SK-N-SH (cell line): ENCODE measurements around the gene WDR27. TPM values are rescaled to one million over a fixed set of nuclear protein-coding genes. Genes with fewer than 3 reads are reported as not detected.

Experiments
- CTCF ChIA-PET: fragments of 300-600, 350-600 bp; formaldehyde crosslinking; extraction: SDS; loops from one replicate; lab custom pipeline; 2021; lab: Yijun Ruan, JAX
- POLR2A ChIA-PET: fragments of 350-600 bp; sonication (Branson Sonifier 250); formaldehyde crosslinking; extraction: SDS; loops from one replicate; lab custom pipeline; 2020; ENCODE audit warnings: antibody characterized with exemption, inconsistent platforms; lab: Yijun Ruan, JAX
- DNase-seq: peaks from one replicate; pipeline ENCODE4 v3.0.0; 2012
- H2AFZ ChIP-seq: fragments of 200-600 bp; sonication (generic); 2 replicates; pipeline ENCODE4 v1.8.1; 2016; ENCODE audit warnings: antibody characterized with exemption, mild to moderate bottlenecking, low read depth
- H3F3A ChIP-seq: fragments of 200-600 bp; sonication (generic); replicated peaks from 2 replicates; pipeline ENCODE3; 2016; ENCODE audit warnings: antibody characterized with exemption, mild to moderate bottlenecking; ENCODE audit not compliant: insufficient read depth
- H3K27ac ChIP-seq, 2 experiments: fragments of 200-500 bp in 1 of 2; fragments of 200-600 bp in 1 of 2; sonication (Bioruptor generic) in 1 of 2; sonication (generic), shearing (Covaris generic) in 1 of 2; 2 replicates each; pipeline versions ENCODE4 v1.5.1 to v1.6.1; 2014 to 2016; ENCODE audit warnings: low read depth in 2 of 2, inconsistent platforms in 1 of 2, low read length in 1 of 2, mild to moderate bottlenecking in 1 of 2, mixed read lengths in 1 of 2
- H3K27me3 ChIP-seq: fragments of 200-600 bp; sonication (generic), shearing (Covaris generic); 2 replicates; pipeline ENCODE4 v1.6.1; 2016; ENCODE audit warnings: mixed run types; ENCODE audit not compliant: insufficient read depth
- H3K36me3 ChIP-seq, 2 experiments: fragments of 200-500 bp in 1 of 2; fragments of 200-600 bp in 1 of 2; sonication (Bioruptor generic) in 1 of 2; sonication (generic) in 1 of 2; replicated peaks in 1 of 2; 2 replicates each; pipeline versions ENCODE3 to v1.5.1; 2014 to 2016; ENCODE audit warnings: low read length in 1 of 2, mild to moderate bottlenecking in 1 of 2; ENCODE audit not compliant: insufficient read depth in 2 of 2, control insufficient read depth in 1 of 2
- H3K4me1 ChIP-seq, 2 experiments: fragments of 200-500 bp in 1 of 2; fragments of 200-600 bp in 1 of 2; sonication (Bioruptor generic) in 1 of 2; sonication (generic), shearing (Covaris generic) in 1 of 2; 2 replicates each; pipeline versions ENCODE4 v1.5.1 to v1.6.1; 2014 to 2016; ENCODE audit warnings: low read depth in 1 of 2, low read length in 1 of 2, mixed run types in 1 of 2; ENCODE audit not compliant: insufficient read depth in 2 of 2, control insufficient read depth in 1 of 2
- H3K4me2 ChIP-seq: fragments of 200-600 bp; sonication (generic), shearing (Covaris generic); 2 replicates; pipeline ENCODE4 v1.6.1; 2017; ENCODE audit warnings: mixed run types
- H3K4me3 ChIP-seq, 2 experiments: fragments of 200-500 bp in 1 of 2; fragments of 200-600 bp in 1 of 2; sonication (Bioruptor generic) in 1 of 2; sonication (generic), shearing (Covaris generic) in 1 of 2; 2 replicates each; pipeline versions ENCODE4 v1.5.1 to v1.8.1; 2014 to 2016; ENCODE audit warnings: low read depth in 2 of 2, inconsistent platforms in 1 of 2, low read length in 1 of 2, mild to moderate bottlenecking in 1 of 2, mixed read lengths in 1 of 2, moderate library complexity in 1 of 2
- H3K79me2 ChIP-seq: fragments of 200-600 bp; sonication (generic); 2 replicates; pipeline ENCODE4 v1.8.1; 2017; ENCODE audit warnings: mild to moderate bottlenecking; ENCODE audit not compliant: insufficient read depth
- H3K9ac ChIP-seq: fragments of 200-600 bp; sonication (generic); 2 replicates; pipeline ENCODE4 v1.6.1; 2017; ENCODE audit warnings: mixed run types
- H3K9me2 ChIP-seq: fragments of 200-600 bp; sonication (generic); 2 replicates; pipeline ENCODE4 v1.6.1; 2017; ENCODE audit warnings: mixed run types
- H3K9me3 ChIP-seq: fragments of 200-600 bp; sonication (generic); 2 replicates; pipeline ENCODE4 v1.6.1; 2017; ENCODE audit warnings: mixed run types, mild to moderate bottlenecking, moderate library complexity
- H4K20me1 ChIP-seq: fragments of 200-600 bp; sonication (generic); 2 replicates; pipeline ENCODE4 v1.6.1; 2017; ENCODE audit warnings: mild to moderate bottlenecking, mixed run types; ENCODE audit not compliant: insufficient read depth
- CHD2 ChIP-seq: fragments of 150-350 bp; IDR thresholded peaks from 2 replicates; pipeline ENCODE4 v1.6.1; 2018; ENCODE audit warnings: low read length; ENCODE audit not compliant: partially characterized antibody
- CTCF ChIP-seq: fragments of 200-600 bp; sonication (generic); IDR thresholded peaks from 2 replicates; pipeline ENCODE4 v1.6.1; 2017; ENCODE audit warnings: antibody characterized with exemption, mild to moderate bottlenecking, moderate library complexity
- ELF1 ChIP-seq: IDR thresholded peaks from 2 replicates; pipeline ENCODE4 v1.4.0; 2012
- EP300 ChIP-seq, 2 experiments: IDR thresholded peaks; 2 replicates each; pipeline versions ENCODE4 v1.4.0 to v1.6.1; 2012; ENCODE audit warnings: borderline replicate concordance in 1 of 2, low read depth in 1 of 2, low read length in 1 of 2
- EZH2phosphoT487 ChIP-seq: fragments of 200-600 bp; sonication (generic); IDR thresholded peaks from 2 replicates; pipeline ENCODE4 v1.6.1; 2017; ENCODE audit warnings: low read depth, mixed run types, mild to moderate bottlenecking, antibody characterized with exemption, moderate library complexity, borderline replicate concordance
- FOSL2 ChIP-seq: IDR thresholded peaks from 2 replicates; pipeline ENCODE4 v1.4.0; 2012; ENCODE audit warnings: low read depth, mild to moderate bottlenecking, moderate library complexity, borderline replicate concordance
- GABPA ChIP-seq: IDR thresholded peaks from 2 replicates; pipeline ENCODE4 v1.4.0; 2012; ENCODE audit warnings: low read depth, mild to moderate bottlenecking
- GATA2 ChIP-seq: sonication (generic); formaldehyde crosslinking; IDR thresholded peaks from 2 replicates; pipeline ENCODE4 v1.5.0; 2020; ENCODE audit warnings: mild to moderate bottlenecking, missing genetic modification reagents
- IRF3 ChIP-seq: fragments of 150-350 bp; IDR thresholded peaks from 2 replicates; pipeline ENCODE4 v1.6.1; 2016; ENCODE audit warnings: mild to moderate bottlenecking, low read depth, low read length
- MAX ChIP-seq: IDR thresholded peaks from 2 replicates; pipeline ENCODE4 v1.4.0; 2012; ENCODE audit warnings: low read depth
- MXI1 ChIP-seq: IDR thresholded peaks from 2 replicates; pipeline ENCODE4 v1.6.1; 2012; ENCODE audit warnings: mild to moderate bottlenecking, low read depth, low read length, improper control_type of control experiment
- POLR2AphosphoS5 ChIP-seq: IDR thresholded peaks from 2 replicates; pipeline ENCODE4 v1.6.1; 2012; ENCODE audit warnings: low read depth, low read length
- RAD21 ChIP-seq: IDR thresholded peaks from 2 replicates; pipeline ENCODE4 v1.6.1; 2012; ENCODE audit warnings: mild to moderate bottlenecking, low read length
- RFX5 ChIP-seq: IDR thresholded peaks from 2 replicates; pipeline ENCODE4 v1.6.1; 2012; ENCODE audit warnings: mild to moderate bottlenecking, improper control_type of control experiment, low read length
- RXRA ChIP-seq: IDR thresholded peaks from 2 replicates; pipeline ENCODE4 v1.4.0; 2012; ENCODE audit warnings: low read depth, mild to moderate bottlenecking, borderline replicate concordance
- SMC3 ChIP-seq: IDR thresholded peaks from 2 replicates; pipeline ENCODE4 v1.6.1; 2012; ENCODE audit warnings: low read depth, low read length, improper control_type of control experiment
- TAF1 ChIP-seq: IDR thresholded peaks from 2 replicates; pipeline ENCODE4 v1.6.1; 2012; ENCODE audit warnings: low read depth, mild to moderate bottlenecking, low read length, moderate library complexity, borderline replicate concordance
- TEAD4 ChIP-seq: IDR thresholded peaks from 2 replicates; pipeline ENCODE4 v1.4.0; 2012; ENCODE audit warnings: mild to moderate bottlenecking, borderline replicate concordance; ENCODE audit not compliant: insufficient read depth
- USF1 ChIP-seq: IDR thresholded peaks from 2 replicates; pipeline ENCODE4 v1.4.0; 2012; ENCODE audit warnings: low read depth, borderline replicate concordance
- USF2 ChIP-seq: fragments of 150-350 bp; IDR thresholded peaks from 2 replicates; pipeline ENCODE4 v1.6.1; 2017; ENCODE audit warnings: antibody characterized with exemption, low read length, low read depth, borderline replicate concordance
- ZBTB33 ChIP-seq: IDR thresholded peaks from 2 replicates; pipeline ENCODE4 v1.4.0; 2012; ENCODE audit warnings: low read depth, borderline replicate concordance
- WGBS: methylation state at CpG from one replicate; pipeline ENCODE4 v1.1.6; 2017; ENCODE audit warnings: low lambda C conversion rate; 5-methylcytosine and 5-hydroxymethylcytosine counted together
- polyA plus RNA-seq, 3 experiments: library from polyadenylated mRNA; depleted of rRNA; stranded (reverse); fragments of >200 nt; gene quantifications; 2 replicates each; pipeline ENCODE4 v1.2.3, GENCODE V29; 2012

WDR27 gene
- polyA plus RNA-seq, 1 of the 3 experiments (the other 2 are of a cell fraction) = 55.6 TPM

GRCh38 chr6:169456840-169457239 is 245.0 kb downstream of the WDR27 start:
- CTCF ChIA-PET = no interaction called here
- Histone ChIP-seq H3K4me1 (no peaks in the 10 kb centered on the region; a peak in 2 of 4 replicates), H2AFZ (no peak overlapping the region), H4K20me1 (no peaks in the 10 kb centered on the region)
- no peak for TF ChIP-seq MAX
- TF ChIP-seq RFX5 = no peak
- TF ChIP-seq SMC3 = no peak
- TF ChIP-seq EZH2phosphoT487 = no peak
- TF ChIP-seq MXI1 = no peak
- TF ChIP-seq, all 33 proteins: peak for 0
- Histone ChIP-seq H3F3A (no peaks in the 10 kb centered on the region), H3K9me2 (no peaks in the 10 kb centered on the region), H3K4me2 (no peak overlapping the region), H3K4me3 (no peak overlapping the region), H3K36me3 (no peaks in the 10 kb centered on the region), H3K27me3 (no peaks in the 10 kb centered on the region), H3K9me3 (0 out of 2 replicates have a peak, but pooled peaks cover 6% of the 10 kb centered on the region), H3K79me2 (no peaks in the 10 kb centered on the region), H3K9ac (no peak overlapping the region), H3K27ac (no peak overlapping the region)
- no peak for DNase-seq
- POLR2A ChIA-PET = no interaction called here
- 77% methylated on average over 5 of the region's 12 CpGs for WGBS

- POLR2A ChIA-PET = no interaction called here
- 90% methylated on average over 1 of the region's 1 CpG for WGBS
- H2AFZ ChIP-seq = no peak overlapping the region
Measured at GRCh38 chr6:169455470-169455869, 246.4 kb downstream of the WDR27 start.

More at GRCh38 chr6:169455470-169455869, 246.4 kb downstream of the WDR27 start:
- Histone ChIP-seq H3K9me3 (0 out of 2 replicates have a peak, but pooled peaks cover 6% of the 10 kb centered on the region), H3K4me2 (no peak overlapping the region), H3K4me3 (no peak overlapping the region), H3K36me3 (no peaks in the 10 kb centered on the region), H3K27ac (no peak overlapping the region), H3F3A (no peaks in the 10 kb centered on the region), H3K9ac (no peak overlapping the region), H3K9me2 (no peaks in the 10 kb centered on the region), H3K27me3 (no peaks in the 10 kb centered on the region), H3K4me1 (no peaks in the 10 kb centered on the region; a peak in 2 of 4 replicates), H3K79me2 (no peaks in the 10 kb centered on the region), H4K20me1 (no peaks in the 10 kb centered on the region)
- CTCF ChIA-PET = no interaction called here
- no peak for DNase-seq
- TF ChIP-seq ZBTB33 (no peak), GATA2 (CRISPR knock-in tag) (no peak), CHD2 (no peak), GABPA (no peak), IRF3 (no peak), POLR2AphosphoS5 (no peak), TAF1 (no peak), FOSL2 (no peak), RXRA (no peak), USF2 (no peak), EP300 (IDR thresholded peaks at IDR 0.05; ENCODE audit: borderline replicate concordance in 1 of 2, low read depth in 1 of 2, low read length in 1 of 2) (no peak), TEAD4 (no peak), RAD21 (no peak), SMC3 (no peak), USF1 (no peak), ELF1 (no peak), CTCF (no peak)
